T-helper 2 cell (primary cell): ENCODE results near the gene DHRS3.
"Not testable (repeated sequence)": the region's sequence is repeated elsewhere in the genome, so short reads cannot be mapped to it uniquely, and the experiment has no call there.

Experiments used
- DNase-seq, 5 experiments: peaks; one replicate each; pipeline versions ENCODE4 v3.0.0 to v3.0.0-alpha.2; 2012 to 2022

Gene DHRS3

GRCh38 chr1:12573015-12573825 is 44.8 kb downstream of the DHRS3 start:
- DNase-seq = no peak

GRCh38 chr1:12572522-12572921 is 45.5 kb downstream of the DHRS3 start:
- no peak for DNase-seq

- no peak for DNase-seq
Measured at GRCh38 chr1:12570291-12570690, 47.7 kb downstream of the DHRS3 start.

- no peak for DNase-seq
Measured at GRCh38 chr1:12568009-12568767, 49.8 kb downstream of the DHRS3 start.

- DNase-seq = no peak
Measured at GRCh38 chr1:12567288-12567819, 50.7 kb downstream of the DHRS3 start.

GRCh38 chr1:12566484-12567287 is 51.3 kb downstream of the DHRS3 start:
- no peak for DNase-seq

- no peak for DNase-seq
Measured at GRCh38 chr1:12565966-12566352, 52.1 kb downstream of the DHRS3 start.

- no peak for DNase-seq
Measured at GRCh38 chr1:12565094-12565965, 52.7 kb downstream of the DHRS3 start.

GRCh38 chr1:12564251-12564650 is 53.8 kb downstream of the DHRS3 start:
- DNase-seq = not testable (repeated sequence)

GRCh38 chr1:12562955-12563576 is 54.9 kb downstream of the DHRS3 start:
- DNase-seq = no peak

GRCh38 chr1:12561121-12561520 is 56.9 kb downstream of the DHRS3 start:
- no peak for DNase-seq

- DNase-seq = no peak
Measured at GRCh38 chr1:12556957-12557935, 60.8 kb downstream of the DHRS3 start.

- DNase-seq = no peak
Measured at GRCh38 chr1:12556368-12556930, 61.6 kb downstream of the DHRS3 start.

GRCh38 chr1:12555411-12556367 is 62.3 kb downstream of the DHRS3 start:
- no peak for DNase-seq

- DNase-seq = no peak
Measured at GRCh38 chr1:12554521-12555305, 63.3 kb downstream of the DHRS3 start.

- no peak for DNase-seq
Measured at GRCh38 chr1:12553963-12554362, 64.0 kb downstream of the DHRS3 start.
